ENCODE results near the gene SH3RF1. TPM values are rescaled to one million over a fixed set of nuclear protein-coding genes. Genes with fewer than 3 reads are reported as not detected.

SH3RF1 gene
- total RNA-seq, 1 experiment from 2014 or later: 15.3 TPM

- Histone ChIP-seq H2BK12ac (ENCODE audit: insufficient read length, low read depth, low read length) (no peak overlapping the region), H3T11ph (ENCODE audit: low read length) (peak overlapping the region; percentile 77), H3K27ac (ENCODE audit: insufficient read length, low read depth, low read length) (peak overlapping the region; percentile 35), H3K79me1 (ENCODE audit: insufficient read depth, low read depth, low read length, poor library complexity, severe bottlenecking) (no peaks in the 10 kb centered on the region), H4K20me1 (ENCODE audit: control insufficient read depth, insufficient read depth, insufficient read length) (no peaks in the 10 kb centered on the region), H3K27me3 (ENCODE audit: insufficient read depth, low read length) (no peaks in the 10 kb centered on the region), H4K91ac (ENCODE audit: insufficient read length, low read depth, low read length) (no peak overlapping the region), H2AFZ (ENCODE audit: low read length) (no peak overlapping the region), H2BK15ac (ENCODE audit: low read depth, low read length) (no peak overlapping the region), H4K5ac (ENCODE audit: insufficient read length, low read depth, low read length) (no peak overlapping the region), H3K4me2 (ENCODE audit: insufficient read depth, insufficient read length, low read length) (peak overlapping the region; percentile 22), H4K8ac (replicated peaks; ENCODE audit: insufficient read length, low read depth, low read length) (no peak overlapping the region), H3K4ac (ENCODE audit: low read depth, low read length) (no peak overlapping the region), H2AK5ac (ENCODE audit: insufficient read length, low read length) (peak overlapping the region; percentile 43), H2BK120ac (ENCODE audit: low read depth, low read length, poor library complexity, severe bottlenecking) (no peak overlapping the region), H3K9ac (ENCODE audit: extremely low read depth, insufficient read length, low read length) (no peak overlapping the region), H3K4me1 (ENCODE audit: insufficient read depth, low read length) (peaks cover 11% of the 10 kb centered on the region; the same call in 1 of the 2 replicates), H2BK20ac (ENCODE audit: low read depth, low read length, poor library complexity, severe bottlenecking) (no peak overlapping the region), H3K56ac (ENCODE audit: insufficient read length, low read depth, low read length) (no peak overlapping the region), H3K23ac (ENCODE audit: insufficient read length, low read depth, low read length) (no peak overlapping the region), H3K9me3 (ENCODE audit: control insufficient read depth, low read depth, low read length) (no peaks in the 10 kb centered on the region), H3K79me2 (ENCODE audit: insufficient read depth, low read length) (peaks cover 8% of the 10 kb centered on the region; the same call in 1 of the 2 replicates), H2BK5ac (ENCODE audit: insufficient read length, low read length) (no peak overlapping the region), H3K14ac (ENCODE audit: insufficient read depth, low read length) (peak overlapping the region; percentile 23; the same call in 1 of the 2 replicates), H3K18ac (ENCODE audit: insufficient read length, low read depth, low read length) (peak overlapping the region; percentile 27), H3K23me2 (ENCODE audit: insufficient read length, low read depth, low read length, poor library complexity, severe bottlenecking) (no peaks in the 10 kb centered on the region)
- Mint-ChIP-seq H3K4me1 (peaks cover 52 to 56% of the 10 kb centered on the region in 2 experiments), H3K36me3 (ENCODE audit: insufficient read depth in 1 of 3, low read depth in 3 of 3) (peaks cover 3 to 10% (median 9%) of the 10 kb centered on the region in 3 experiments; a peak in 6 of 7 replicates), H3K27me3 (ENCODE audit: low read depth) (no peaks in the 10 kb centered on the region), H3K9me3 (peaks cover 0 to 3% of the 10 kb centered on the region in 2 experiments; a peak in 1 of 5 replicates), H3K4me3 (0 out of 5 replicates have a peak overlapping the region, but pooled peaks have one; percentile 14 to 15), H3K27ac (peak overlapping the region; percentile 88 to 96 (median 91))
- WGBS (ENCODE audit: extremely low coverage, insufficient read length, low lambda C conversion rate): no CpG with 5 or more reads among the region's 13 CpGs
- peak; percentile 40 for DNase-seq
- no peak for TF ChIP-seq CTCF (conservative IDR thresholded peaks at IDR 0.05)
These were observed 19.2 kb downstream of the SH3RF1 start for GRCh38 chr4:169251291-169252235.

Measured in H9 (cell line).